Activated CD4-positive, alpha-beta T cell treated with anti-CD3 and anti-CD28 coated beads, Interleukin-2, amount 10 ng/mL, durations not matched to agents 7 days and 5 days (primary cell): Measurements from ENCODE around the gene HMGXB4. TPM values are rescaled to one million over a fixed set of nuclear protein-coding genes. Genes with fewer than 3 reads are reported as not detected.
A peak's percentile ranks its signal among the peaks of the same experiment; 100 is the strongest.

Experiments
- CTCF ChIA-PET: fragments of 350-600 bp; sonication (Branson Sonifier 250); formaldehyde crosslinking; loops from one replicate; lab custom pipeline; 2021; ENCODE audit warnings: antibody characterized with exemption; lab: Charles Lee
- POLR2A ChIA-PET: fragments of 350-600 bp; sonication (Branson Sonifier 250); formaldehyde crosslinking; loops from one replicate; lab custom pipeline; 2021; ENCODE audit warnings: antibody characterized with exemption; lab: Charles Lee
- DNase-seq: peaks from one replicate; pipeline ENCODE4 v3.0.0-alpha.2; 2020
- H3K27ac Mint-ChIP-seq: one replicate; pipeline ENCODE4 v1.8.0; 2021; ENCODE audit warnings: mild to moderate bottlenecking, moderate library complexity, mixed read lengths
- H3K27me3 Mint-ChIP-seq: one replicate; pipeline ENCODE4 v1.8.0; 2021; ENCODE audit warnings: mixed read lengths
- H3K36me3 Mint-ChIP-seq: one replicate; pipeline ENCODE4 v1.8.0; 2021; ENCODE audit warnings: low read depth, mixed read lengths
- H3K4me1 Mint-ChIP-seq: one replicate; pipeline ENCODE4 v1.8.0; 2021; ENCODE audit warnings: mixed read lengths
- H3K4me3 Mint-ChIP-seq: one replicate; pipeline ENCODE4 v1.8.0; 2021; ENCODE audit warnings: mild to moderate bottlenecking, moderate library complexity, mixed read lengths
- H3K9me3 Mint-ChIP-seq: one replicate; pipeline ENCODE4 v1.8.0; 2021; ENCODE audit warnings: mixed read lengths
- total RNA-seq, 2 experiments: library from RNA; stranded (reverse); gene quantifications; one replicate each; pipeline ENCODE4 v1.2.3, GENCODE V29; 2021

HMGXB4 gene
- total RNA-seq, 2 experiments from 2014 or later, result 32.2 to 35.5 TPM

DNA sequence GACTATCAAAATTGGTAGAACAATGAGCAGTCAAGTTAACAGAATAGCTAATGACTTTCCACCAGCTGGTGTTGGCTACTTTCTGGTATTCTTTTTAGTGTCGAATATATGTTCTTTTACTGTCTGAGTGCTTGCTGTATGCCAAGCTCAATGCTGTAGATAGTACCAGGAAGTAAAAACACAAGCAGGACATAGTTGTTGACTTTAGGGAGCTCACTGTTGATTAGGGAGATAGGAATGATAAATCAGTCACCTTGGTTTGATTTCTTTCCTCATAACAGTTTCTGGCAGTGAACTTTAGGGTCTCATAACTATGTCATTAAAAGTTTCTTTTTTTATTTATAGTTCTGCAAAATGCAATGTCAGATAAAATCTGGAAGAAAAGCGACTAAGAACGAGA lies 9.0 kb downstream of the HMGXB4 start:
- Mint-ChIP-seq H3K4me3 (no peak overlapping the region), H3K9me3 (no peaks in the 10 kb centered on the region), H3K36me3 (peaks cover 67% of the 10 kb centered on the region), H3K27ac (no peak overlapping the region), H3K4me1 (peaks cover 9% of the 10 kb centered on the region), H3K27me3 (no peaks in the 10 kb centered on the region)
- DNase-seq, result no peak
- ChIA-PET CTCF (no interaction called here), POLR2A (no interaction called here)

DNA sequence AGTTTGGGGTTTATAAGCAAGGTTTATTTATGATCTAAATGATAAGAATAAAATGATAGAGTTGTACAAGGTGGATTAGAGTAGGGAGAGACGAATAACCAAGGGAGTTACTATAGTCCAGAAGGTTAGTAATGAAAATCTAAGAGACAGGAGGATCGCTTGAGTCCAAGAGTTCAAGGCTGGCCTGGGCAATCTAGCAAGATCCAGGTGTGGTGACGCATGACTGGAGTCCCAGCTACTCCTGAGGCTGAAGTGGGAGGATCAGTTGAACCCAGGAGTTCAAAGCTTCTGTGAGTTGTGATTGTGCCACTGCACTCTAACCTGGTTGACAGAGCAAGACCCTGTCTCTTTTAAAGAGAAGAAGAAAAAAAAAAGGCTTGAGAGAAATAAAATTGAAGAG lies 12.3 kb downstream of the HMGXB4 start:
- DNase-seq, result no peak
- H3K27ac Mint-ChIP-seq, result peak overlapping the region; percentile 36
- H3K27me3 Mint-ChIP-seq, result no peaks in the 10 kb centered on the region
- no peaks in the 10 kb centered on the region for H3K9me3 Mint-ChIP-seq
- peaks cover 60% of the 10 kb centered on the region for H3K36me3 Mint-ChIP-seq
- POLR2A ChIA-PET, result interaction anchor here (0.7 kb wide), 1 partner anchor 378 kb away, joined by 3 read pairs; the partner anchor contains the start of gene APOL6
- peaks cover 34% of the 10 kb centered on the region for H3K4me1 Mint-ChIP-seq
- CTCF ChIA-PET, result no interaction called here
- H3K4me3 Mint-ChIP-seq, result no peak overlapping the region

DNA sequence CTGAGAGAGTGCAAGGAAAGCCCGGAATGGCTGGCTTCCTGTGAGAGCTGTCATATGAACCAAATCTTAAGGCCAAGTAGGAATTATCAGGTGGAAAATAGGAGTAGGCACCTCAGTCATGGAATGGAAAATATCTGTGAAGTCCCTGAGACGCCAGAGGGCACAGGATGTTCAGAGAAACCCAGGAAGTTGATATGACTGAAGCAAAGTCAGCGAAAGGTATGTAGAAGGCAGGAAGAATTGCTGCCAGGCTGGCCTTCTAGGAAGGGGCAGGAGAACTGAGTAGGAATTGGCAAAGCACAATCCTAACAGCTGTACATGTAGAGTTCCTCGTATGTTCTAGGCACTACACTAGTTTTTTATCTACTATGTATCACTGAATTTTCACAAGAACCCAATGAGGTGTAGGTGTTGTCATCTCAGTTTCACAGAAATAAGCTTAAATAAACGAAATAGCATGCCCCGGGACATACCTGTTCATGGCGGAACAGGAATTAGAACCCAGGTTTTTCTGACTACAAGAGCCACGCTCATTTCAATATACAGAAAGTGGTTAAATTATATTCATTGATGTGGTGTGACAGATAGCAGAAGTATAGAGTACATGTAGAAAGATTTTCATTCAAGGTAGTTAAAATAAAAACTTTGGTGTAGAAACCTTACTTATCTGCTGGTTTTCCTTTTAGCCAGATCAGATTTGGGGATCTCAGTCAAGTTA lies 17.0 kb downstream of the HMGXB4 start:
- no peak for DNase-seq
- POLR2A ChIA-PET, result no interaction called here

DNA sequence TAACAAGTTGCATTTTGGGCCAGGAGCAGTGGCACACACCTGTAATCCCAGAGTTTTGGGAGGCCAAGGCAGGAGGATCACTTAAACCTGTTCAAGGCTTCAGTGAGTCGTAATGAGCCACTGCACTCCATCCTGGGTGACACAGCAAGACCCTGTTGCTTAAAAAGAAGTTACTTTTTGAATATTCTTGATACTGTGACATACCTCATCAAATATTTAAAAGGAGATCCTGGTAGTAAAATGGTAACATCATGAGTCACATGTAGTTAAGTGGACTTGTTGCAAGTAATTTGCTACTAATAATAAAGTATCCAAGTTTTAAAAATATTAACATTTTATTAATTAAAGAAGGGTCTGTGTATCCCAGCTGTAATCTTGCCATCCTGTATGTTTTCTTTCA lies 18.3 kb downstream of the HMGXB4 start:
- ChIA-PET POLR2A (no interaction called here), CTCF (no interaction called here)
- Mint-ChIP-seq H3K4me1 (peaks cover 31% of the 10 kb centered on the region), H3K4me3 (no peak overlapping the region), H3K9me3 (no peaks in the 10 kb centered on the region), H3K27me3 (no peaks in the 10 kb centered on the region), H3K36me3 (peaks cover 43% of the 10 kb centered on the region), H3K27ac (no peak overlapping the region)
- no peak for DNase-seq

More for the DNA sequence above, 17.0 kb downstream of the HMGXB4 start:
- peaks cover 46% of the 10 kb centered on the region for H3K36me3 Mint-ChIP-seq
- CTCF ChIA-PET, result interaction anchor here (1.1 to 1.6 kb wide), 2 partner anchors 9 to 26 kb away, joined by 3 read pairs; partner anchors contain the start of gene TOM1
- H3K4me3 Mint-ChIP-seq, result no peak overlapping the region
- no peaks in the 10 kb centered on the region for H3K27me3 Mint-ChIP-seq
- peak overlapping the region; percentile 61 for H3K27ac Mint-ChIP-seq
- no peaks in the 10 kb centered on the region for H3K9me3 Mint-ChIP-seq
- H3K4me1 Mint-ChIP-seq, result peaks cover 30% of the 10 kb centered on the region

DNA sequence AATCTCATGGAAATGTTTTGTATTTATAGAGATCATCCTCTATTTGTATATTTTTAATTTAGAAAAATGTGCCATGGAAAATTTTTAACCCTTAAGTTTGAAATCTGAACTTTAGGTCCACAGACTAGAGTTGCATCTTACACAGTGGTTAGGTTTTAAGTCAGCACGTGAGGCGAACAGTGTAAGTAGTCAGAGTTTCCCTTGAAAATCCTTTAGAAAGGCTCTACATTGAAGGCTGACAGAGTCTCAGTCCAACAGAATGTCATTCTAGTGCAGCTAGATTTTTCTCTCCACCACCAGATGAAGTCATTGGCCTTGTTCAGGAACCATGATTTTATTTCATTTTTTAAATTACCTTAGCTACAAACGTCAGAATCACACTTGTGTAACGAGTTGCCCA lies 18.7 kb downstream of the HMGXB4 start:
- ChIA-PET CTCF (no interaction called here), POLR2A (no interaction called here)
- Mint-ChIP-seq H3K9me3 (no peaks in the 10 kb centered on the region), H3K27me3 (no peaks in the 10 kb centered on the region), H3K4me1 (peaks cover 31% of the 10 kb centered on the region), H3K36me3 (peaks cover 45% of the 10 kb centered on the region), H3K4me3 (no peak overlapping the region), H3K27ac (no peak overlapping the region)
- no peak for DNase-seq

DNA sequence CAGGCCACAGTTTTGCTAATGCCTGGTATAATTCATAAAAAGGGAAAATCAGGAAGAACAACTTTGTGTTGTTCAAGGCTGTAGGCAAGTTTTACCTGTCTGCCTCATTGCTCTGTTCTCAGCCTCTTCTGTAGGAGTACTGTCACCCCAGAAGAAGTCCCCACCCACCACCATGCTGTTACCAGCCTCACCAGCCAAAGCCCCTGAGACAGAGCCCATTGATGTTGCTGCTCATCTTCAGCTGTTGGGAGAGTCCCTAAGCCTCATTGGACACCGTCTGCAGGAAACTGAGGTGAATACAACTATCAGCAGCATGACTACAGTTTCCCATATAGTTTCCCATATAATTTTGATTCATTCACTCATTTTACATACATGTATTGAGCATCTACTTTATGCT lies 30.8 kb downstream of the HMGXB4 start:
- no peak overlapping the region for H3K4me3 Mint-ChIP-seq
- peaks cover 41% of the 10 kb centered on the region for H3K36me3 Mint-ChIP-seq
- H3K4me1 Mint-ChIP-seq, result no peaks in the 10 kb centered on the region
- CTCF ChIA-PET, result interaction anchor here (1.3 kb wide), 1 partner anchor 11 kb away, joined by 3 read pairs; no protein-coding TSS in a partner anchor
- no peak overlapping the region for H3K27ac Mint-ChIP-seq
- no peaks in the 10 kb centered on the region for H3K27me3 Mint-ChIP-seq
- DNase-seq, result no peak
- no peaks in the 10 kb centered on the region for H3K9me3 Mint-ChIP-seq
- POLR2A ChIA-PET, result no interaction called here

DNA sequence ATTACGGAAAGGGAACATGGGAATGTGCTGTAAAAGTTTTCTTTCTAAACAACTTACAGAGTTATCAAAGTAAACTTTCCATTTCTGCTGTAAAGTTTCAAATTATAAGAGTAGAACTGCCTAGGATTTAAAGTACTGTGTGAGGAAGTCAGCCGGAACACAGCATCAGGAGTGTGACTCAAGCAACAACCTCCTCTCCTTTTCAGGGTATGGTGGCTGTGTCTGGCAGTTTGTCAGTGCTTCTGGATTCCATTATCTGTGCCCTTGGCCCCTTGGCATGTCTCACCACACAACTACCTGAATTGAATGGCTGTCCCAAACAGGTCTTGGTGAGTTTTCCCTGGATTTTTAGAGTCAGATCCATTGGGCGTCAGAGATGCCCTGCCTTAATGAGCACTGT lies 35.5 kb downstream of the HMGXB4 start:
- Mint-ChIP-seq H3K4me3 (no peak overlapping the region), H3K27me3 (no peaks in the 10 kb centered on the region), H3K36me3 (peaks cover 39% of the 10 kb centered on the region), H3K9me3 (no peaks in the 10 kb centered on the region), H3K27ac (no peak overlapping the region), H3K4me1 (peaks cover under 1% of the 10 kb centered on the region)
- POLR2A ChIA-PET, result no interaction called here
- no peak for DNase-seq
- CTCF ChIA-PET, result no interaction called here

DNA sequence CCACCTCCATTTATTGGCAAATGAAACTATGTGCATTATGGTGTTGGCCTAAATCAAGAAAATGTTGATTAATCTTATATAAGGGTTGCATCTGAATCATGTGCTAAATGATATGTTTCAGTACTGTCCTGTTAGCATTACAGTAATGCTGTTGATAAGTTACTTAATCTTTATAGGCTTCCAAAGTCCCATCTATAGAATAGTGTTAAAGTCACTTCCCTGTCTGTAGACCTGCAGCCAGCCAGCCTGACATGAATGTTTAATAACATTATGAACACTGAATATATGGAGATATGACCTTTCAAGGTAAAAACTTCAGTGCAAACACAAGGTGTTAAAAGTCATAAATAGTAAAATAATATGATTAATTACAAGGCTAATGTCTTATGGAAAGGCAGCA lies 38.8 kb downstream of the HMGXB4 start:
- Mint-ChIP-seq H3K4me3 (no peak overlapping the region), H3K4me1 (peaks cover 10% of the 10 kb centered on the region), H3K27ac (no peak overlapping the region), H3K36me3 (peaks cover 28% of the 10 kb centered on the region), H3K27me3 (no peaks in the 10 kb centered on the region), H3K9me3 (no peaks in the 10 kb centered on the region)
- CTCF ChIA-PET, result interaction anchor here (0.7 kb wide), 1 partner anchor 32 kb away, joined by 3 read pairs; no protein-coding TSS in a partner anchor
- DNase-seq, result no peak
- POLR2A ChIA-PET, result no interaction called here

DNA sequence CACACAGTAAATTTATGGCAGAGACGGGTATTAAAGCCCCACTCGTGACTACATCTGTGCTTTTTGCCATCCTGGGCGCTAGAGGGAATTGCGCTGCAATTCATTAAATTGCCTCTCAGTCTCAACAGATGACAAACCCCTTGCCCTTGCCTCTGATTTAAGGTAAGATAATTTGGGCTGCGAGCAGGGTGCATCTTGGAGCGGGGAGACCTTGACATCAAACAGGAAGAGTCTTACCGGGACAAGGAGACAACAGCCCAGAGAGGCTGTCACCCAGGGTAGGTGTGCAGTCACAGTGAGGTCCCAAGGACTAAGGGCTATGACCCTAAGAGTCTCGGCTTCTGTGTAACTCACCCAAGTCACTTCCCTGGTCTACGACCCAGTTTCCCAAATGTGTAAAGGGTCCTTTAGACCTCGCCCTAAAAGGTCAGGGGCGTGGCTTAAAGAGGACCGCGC lies 42.0 kb downstream of the HMGXB4 start:
- Mint-ChIP-seq H3K36me3 (peaks cover 15% of the 10 kb centered on the region), H3K27me3 (no peaks in the 10 kb centered on the region), H3K9me3 (no peaks in the 10 kb centered on the region), H3K27ac (peak overlapping the region; percentile 94), H3K4me1 (peaks cover 29% of the 10 kb centered on the region), H3K4me3 (peak overlapping the region; percentile 92)
- POLR2A ChIA-PET, result interaction anchor here (0.7 to 0.8 kb wide), 3 partner anchors 12 to 42 kb away, joined by 3 to 6 read pairs (median 6); partner anchors contain the start of gene HMGXB4
- DNase-seq, result no peak
- CTCF ChIA-PET, result interaction anchor here (1.0 to 1.8 kb wide), 5 partner anchors 9 to 35 kb away, joined by 3 to 5 read pairs (median 3); no protein-coding TSS in a partner anchor

DNA sequence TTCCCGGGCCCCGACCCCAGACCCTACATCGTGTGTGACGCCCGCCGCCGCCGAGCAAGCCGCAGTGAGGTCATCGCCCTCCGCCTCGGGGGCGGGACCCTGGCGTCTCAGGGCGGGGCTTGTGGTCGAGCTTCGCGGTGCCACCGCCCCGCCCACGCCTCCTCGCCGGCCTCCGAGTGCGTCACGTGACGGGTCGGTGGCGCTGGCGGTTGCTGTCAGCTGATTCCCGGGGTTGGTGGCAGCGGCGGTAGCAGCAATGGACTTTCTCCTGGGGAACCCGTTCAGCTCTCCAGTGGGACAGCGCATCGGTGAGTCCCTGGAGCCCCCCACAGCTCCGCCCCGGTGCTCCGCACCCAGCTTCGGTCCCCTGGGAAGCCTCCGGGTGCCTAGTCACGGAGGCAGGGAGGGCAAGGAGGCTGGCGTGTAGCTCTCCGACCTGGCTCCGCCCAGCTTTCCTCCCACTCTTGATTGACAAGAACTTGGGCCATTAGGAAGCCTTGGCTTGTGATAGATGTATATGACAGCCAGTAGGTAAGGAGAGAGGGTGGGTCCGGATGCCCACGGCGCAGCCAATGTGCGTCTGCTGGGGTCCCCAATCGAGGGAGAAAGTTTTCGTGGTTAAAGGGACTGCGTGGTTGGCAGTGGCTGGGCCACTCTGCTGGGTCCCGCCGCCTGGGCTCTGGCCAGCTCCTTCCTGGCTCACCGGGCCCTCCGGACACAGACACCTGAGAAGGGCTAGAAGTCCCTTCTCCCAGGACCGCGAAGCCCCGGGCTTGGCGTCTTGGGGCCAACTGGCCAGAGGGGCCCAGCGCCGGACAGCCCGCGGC lies 42.6 kb downstream of the HMGXB4 start, which contains the start of gene TOM1:
Gene TOM1, plus strand, starts transcription at position 222 of the 827 bp plus-strand sequence. Its CDS starts 35 bp downstream, at position 257.
- ChIA-PET CTCF (interaction anchor here (0.5 to 1.8 kb wide), 6 partner anchors 10 to 127 kb away, joined by 3 to 5 read pairs (median 4); no protein-coding TSS in a partner anchor), POLR2A (interaction anchor here (0.7 to 0.8 kb wide), 3 partner anchors 11 to 43 kb away, joined by 3 to 6 read pairs (median 6); partner anchors contain the start of gene HMGXB4)
- Mint-ChIP-seq H3K4me3 (peak within 1 kb of the TSS; percentile 92), H3K27me3 (no peaks in the 10 kb centered on the region), H3K9me3 (no peaks in the 10 kb centered on the region), H3K27ac (peak within 1 kb of the TSS; percentile 94), H3K4me1 (peaks cover 32% of the 10 kb centered on the region), H3K36me3 (peaks cover 15% of the 10 kb centered on the region)
- peak; percentile 96 for DNase-seq

DNA sequence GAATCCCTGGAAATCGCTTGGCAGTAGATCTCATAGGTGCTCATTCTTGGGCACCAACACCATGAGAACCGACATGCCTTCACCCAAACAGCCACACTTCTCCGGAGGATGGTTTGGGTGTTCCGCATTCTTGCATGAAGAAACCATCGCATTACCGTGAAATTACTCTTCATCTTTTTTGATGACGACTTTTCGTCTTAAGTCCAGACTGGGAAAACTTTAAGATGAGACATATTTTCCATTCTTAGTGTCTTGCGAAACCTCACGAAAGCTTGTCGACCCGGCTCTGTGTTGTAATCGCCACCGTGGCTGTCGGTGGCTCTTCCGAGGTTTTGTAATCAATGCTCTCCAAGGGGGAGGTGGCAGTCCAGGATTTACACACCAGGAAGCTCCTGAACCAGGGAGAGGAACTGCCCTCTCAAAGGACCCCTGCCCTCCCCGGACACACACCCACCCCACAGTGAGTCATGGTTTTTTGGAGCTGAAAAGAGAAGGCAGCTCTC lies 44.1 kb downstream of the HMGXB4 start:
- DNase-seq, result no peak
- Mint-ChIP-seq H3K27ac (no peak overlapping the region), H3K27me3 (no peaks in the 10 kb centered on the region), H3K9me3 (no peaks in the 10 kb centered on the region), H3K36me3 (peaks cover 12% of the 10 kb centered on the region), H3K4me3 (peak overlapping the region; percentile 55), H3K4me1 (peaks cover 41% of the 10 kb centered on the region)
- CTCF ChIA-PET, result interaction anchor here (0.7 kb wide), 2 partner anchors 19 to 109 kb away, joined by 3 to 4 read pairs; no protein-coding TSS in a partner anchor
- POLR2A ChIA-PET, result no interaction called here

DNA sequence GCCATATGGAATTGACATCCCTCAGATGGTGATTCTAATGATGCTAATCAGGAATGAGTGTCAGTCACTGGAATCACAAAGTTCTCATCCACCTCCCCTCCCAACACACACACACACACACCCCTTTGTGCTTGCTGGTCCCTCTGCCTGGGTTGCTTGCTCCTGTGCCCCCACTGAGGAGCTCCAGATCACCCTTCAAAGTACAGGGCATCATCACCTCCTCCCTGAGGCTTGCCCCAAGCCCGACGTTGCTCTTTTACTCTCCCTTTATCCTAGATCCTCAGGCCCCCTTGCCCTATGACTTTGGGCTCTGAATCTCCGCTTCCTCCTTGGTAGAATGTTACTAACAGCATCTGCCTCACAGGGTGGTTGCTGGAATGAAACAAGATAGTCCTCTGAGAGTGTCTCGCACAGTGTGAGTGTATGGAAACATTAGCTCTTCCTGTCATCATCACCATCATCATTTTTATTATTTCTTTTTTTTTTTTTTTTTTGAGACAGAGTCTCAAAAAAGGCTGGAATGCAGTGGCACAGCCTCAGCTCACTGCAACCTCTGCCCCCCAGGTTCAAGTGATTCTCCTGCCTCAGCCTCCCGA lies 45.8 kb downstream of the HMGXB4 start:
- no peaks in the 10 kb centered on the region for H3K27me3 Mint-ChIP-seq
- ChIA-PET CTCF (interaction anchor here (0.6 to 0.7 kb wide), 3 partner anchors 10 to 114 kb away, joined by 3 to 5 read pairs (median 3); no protein-coding TSS in a partner anchor), POLR2A (no interaction called here)
- H3K36me3 Mint-ChIP-seq, result peaks cover 8% of the 10 kb centered on the region
- H3K9me3 Mint-ChIP-seq, result no peaks in the 10 kb centered on the region
- no peak for DNase-seq
- peaks cover 55% of the 10 kb centered on the region for H3K4me1 Mint-ChIP-seq
- no peak overlapping the region for H3K4me3 Mint-ChIP-seq
- no peak overlapping the region for H3K27ac Mint-ChIP-seq
